GM19328 (cell line): Measurements from ENCODE around the gene BIRC5.
A peak's percentile ranks its signal among the peaks of the same experiment; 100 is the strongest.
"Not testable (repeated sequence)": the region's sequence is repeated elsewhere in the genome, so short reads cannot be mapped to it uniquely, and the experiment has no call there.

Experiments used
- ATAC-seq: cut with Tn5 transposase; IDR thresholded peaks from one replicate; pipeline ENCODE4 v1.9.1; 2021; ENCODE audit warnings: mild to moderate bottlenecking, moderate library complexity; ENCODE audit not compliant: unreplicated experiment

Gene BIRC5

GRCh38 chr17:78214016-78214705 is at the start of gene BIRC5:
Gene BIRC5 (plus strand): TSS chr17:78214253. CDS start chr17:78214317, 64 bp downstream.
- ATAC-seq: peak; percentile 75

GRCh38 chr17:78164748-78165607 is 49.1 kb upstream of the BIRC5 start:
- no peak for ATAC-seq

GRCh38 chr17:78166416-78166815 is 47.6 kb upstream of the BIRC5 start:
- no peak for ATAC-seq

- peak; percentile 54 for ATAC-seq
Measured at GRCh38 chr17:78168242-78168902, 45.7 kb upstream of the BIRC5 start, which contains the start of gene SYNGR2. Gene SYNGR2 (plus strand): TSS chr17:78168581. CDS start chr17:78168617, 36 bp downstream.

GRCh38 chr17:78168903-78169793 is 44.9 kb upstream of the BIRC5 start:
- peak; percentile 17 for ATAC-seq

- ATAC-seq: no peak
Measured at GRCh38 chr17:78170692-78171590, 43.1 kb upstream of the BIRC5 start.

- not testable (repeated sequence) for ATAC-seq
Measured at GRCh38 chr17:78171591-78172248, 42.3 kb upstream of the BIRC5 start.

- ATAC-seq: no peak
Measured at GRCh38 chr17:78172249-78173051, 41.6 kb upstream of the BIRC5 start.

- no peak for ATAC-seq
Measured at GRCh38 chr17:78173097-78173715, 40.8 kb upstream of the BIRC5 start.

- no peak for ATAC-seq
Measured at GRCh38 chr17:78174346-78174869, 39.6 kb upstream of the BIRC5 start.

GRCh38 chr17:78174870-78175642 is 39.0 kb upstream of the BIRC5 start:
- no peak for ATAC-seq

- no peak for ATAC-seq
Measured at GRCh38 chr17:78175643-78175981, 38.4 kb upstream of the BIRC5 start.

- ATAC-seq: no peak
Measured at GRCh38 chr17:78176548-78177025, 37.5 kb upstream of the BIRC5 start.

GRCh38 chr17:78179372-78179771 is 34.7 kb upstream of the BIRC5 start:
- no peak for ATAC-seq

GRCh38 chr17:78180083-78180482 is 34.0 kb upstream of the BIRC5 start:
- ATAC-seq: no peak

GRCh38 chr17:78180508-78180907 is 33.5 kb upstream of the BIRC5 start:
- no peak for ATAC-seq

GRCh38 chr17:78182504-78182903 is 31.5 kb upstream of the BIRC5 start:
- ATAC-seq: no peak
